Fibroblast of skin of right quadriceps (primary cell): ENCODE measurements around the gene GPC6.
"Not testable (repeated sequence)": the region's sequence is repeated elsewhere in the genome, so short reads cannot be mapped to it uniquely, and the experiment has no call there.

Experiments
- DNase-seq: peaks from one replicate; pipeline ENCODE4 v3.0.0-alpha.2; 2013

Gene GPC6

GRCh38 chr13:94342436-94343242, 1116.0 kb downstream of the GPC6 start:
- DNase-seq, result no peak

- peak; percentile 47 for DNase-seq
These were observed 1116.6 kb downstream of the GPC6 start for GRCh38 chr13:94343243-94343585.

GRCh38 chr13:94343687-94344086, 1117.1 kb downstream of the GPC6 start:
- DNase-seq, result not testable (repeated sequence)

GRCh38 chr13:94344126-94344818, 1117.7 kb downstream of the GPC6 start:
- peak; percentile 58 for DNase-seq

GRCh38 chr13:94345374-94346195, 1119.0 kb downstream of the GPC6 start:
- peak; percentile 35 for DNase-seq

- DNase-seq, result no peak
These were observed 1119.8 kb downstream of the GPC6 start for GRCh38 chr13:94346261-94347019.

- peak; percentile 90 for DNase-seq
These were observed 1124.8 kb downstream of the GPC6 start for GRCh38 chr13:94351292-94351990.

- DNase-seq, result peak; percentile 50
These were observed 1125.5 kb downstream of the GPC6 start for GRCh38 chr13:94352057-94352456.

GRCh38 chr13:94353167-94353710, 1126.6 kb downstream of the GPC6 start:
- no peak for DNase-seq

GRCh38 chr13:94359875-94360274, 1133.3 kb downstream of the GPC6 start:
- DNase-seq, result no peak

GRCh38 chr13:94362411-94362909, 1135.9 kb downstream of the GPC6 start:
- DNase-seq, result peak; percentile 88

- DNase-seq, result no peak
These were observed 1140.1 kb downstream of the GPC6 start for GRCh38 chr13:94366677-94367076.

GRCh38 chr13:94369972-94370436, 1143.4 kb downstream of the GPC6 start:
- no peak for DNase-seq

- no peak for DNase-seq
These were observed 1145.2 kb downstream of the GPC6 start for GRCh38 chr13:94371855-94372254.

- DNase-seq, result no peak
These were observed 1155.9 kb downstream of the GPC6 start for GRCh38 chr13:94382517-94382916.

- no peak for DNase-seq
These were observed 1156.4 kb downstream of the GPC6 start for GRCh38 chr13:94382960-94383359.

- DNase-seq, result no peak
These were observed 1157.8 kb downstream of the GPC6 start for GRCh38 chr13:94384231-94384905.

- DNase-seq, result no peak
These were observed 1160.4 kb downstream of the GPC6 start for GRCh38 chr13:94387047-94387446.

GRCh38 chr13:94389604-94390351, 1163.2 kb downstream of the GPC6 start:
- peak; percentile 39 for DNase-seq

GRCh38 chr13:94390881-94391280, 1164.3 kb downstream of the GPC6 start:
- peak; percentile 51 for DNase-seq
